ENCODE data around the gene ATG14.

DNA sequence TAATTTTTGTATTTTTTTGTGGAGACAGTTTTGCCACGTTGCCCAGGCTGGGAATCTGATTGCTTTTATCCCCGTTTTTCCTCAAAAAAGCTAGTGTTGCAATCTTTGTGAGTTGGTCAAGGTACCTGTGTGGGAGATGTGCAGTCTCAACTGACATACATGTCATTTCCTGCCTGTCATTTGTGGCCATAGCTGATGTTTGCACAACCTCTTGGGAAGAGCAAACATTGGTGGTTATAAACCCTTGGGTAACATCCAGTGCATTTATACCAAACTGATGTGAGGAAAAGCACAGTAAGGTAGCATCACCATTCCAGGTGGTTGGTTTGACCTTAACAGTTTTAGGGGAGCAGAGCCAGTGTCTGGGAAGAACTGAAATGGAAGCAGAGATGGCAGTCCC lies 54.7 kb downstream of the ATG14 start:
- TF ChIP-seq, protein P1, sequence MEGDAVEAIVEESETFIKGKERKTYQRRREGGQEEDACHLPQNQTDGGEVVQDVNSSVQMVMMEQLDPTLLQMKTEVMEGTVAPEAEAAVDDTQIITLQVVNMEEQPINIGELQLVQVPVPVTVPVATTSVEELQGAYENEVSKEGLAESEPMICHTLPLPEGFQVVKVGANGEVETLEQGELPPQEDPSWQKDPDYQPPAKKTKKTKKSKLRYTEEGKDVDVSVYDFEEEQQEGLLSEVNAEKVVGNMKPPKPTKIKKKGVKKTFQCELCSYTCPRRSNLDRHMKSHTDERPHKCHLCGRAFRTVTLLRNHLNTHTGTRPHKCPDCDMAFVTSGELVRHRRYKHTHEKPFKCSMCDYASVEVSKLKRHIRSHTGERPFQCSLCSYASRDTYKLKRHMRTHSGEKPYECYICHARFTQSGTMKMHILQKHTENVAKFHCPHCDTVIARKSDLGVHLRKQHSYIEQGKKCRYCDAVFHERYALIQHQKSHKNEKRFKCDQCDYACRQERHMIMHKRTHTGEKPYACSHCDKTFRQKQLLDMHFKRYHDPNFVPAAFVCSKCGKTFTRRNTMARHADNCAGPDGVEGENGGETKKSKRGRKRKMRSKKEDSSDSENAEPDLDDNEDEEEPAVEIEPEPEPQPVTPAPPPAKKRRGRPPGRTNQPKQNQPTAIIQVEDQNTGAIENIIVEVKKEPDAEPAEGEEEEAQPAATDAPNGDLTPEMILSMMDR (IDR thresholded peaks at IDR 0.05), result no peak
- TF ChIP-seq POLR2A (IDR thresholded peaks at IDR 0.05), result no peak
